ENCODE data around the gene PPIL4.

The PPIL4 gene

GRCh38 chr6:149493761-149494320 is 52.0 kb downstream of the PPIL4 start:
- DNase-seq (ENCODE audit: low read depth), result no peak
- H3K4me3 ChIP-seq (ENCODE audit: low read depth, low read length), result no peak overlapping the region
- no peak for TF ChIP-seq CTCF (IDR thresholded peaks at IDR 0.05; ENCODE audit: low read depth, low read length, missing control alignments)

- DNase-seq (ENCODE audit: low read depth), result no peak
- H3K4me3 ChIP-seq (ENCODE audit: low read depth, low read length), result no peak overlapping the region
- TF ChIP-seq CTCF (IDR thresholded peaks at IDR 0.05; ENCODE audit: low read depth, low read length, missing control alignments), result no peak
Observed at GRCh38 chr6:149492798-149493343, 53.0 kb downstream of the PPIL4 start.

- no peak for DNase-seq (ENCODE audit: low read depth)
- no peak overlapping the region for H3K4me3 ChIP-seq (ENCODE audit: low read depth, low read length)
- TF ChIP-seq CTCF (IDR thresholded peaks at IDR 0.05; ENCODE audit: low read depth, low read length, missing control alignments), result no peak
Observed at GRCh38 chr6:149489967-149490366, 55.9 kb downstream of the PPIL4 start.

GRCh38 chr6:149488815-149489214 is 57.0 kb downstream of the PPIL4 start:
- TF ChIP-seq CTCF (IDR thresholded peaks at IDR 0.05; ENCODE audit: low read depth, low read length, missing control alignments), result no peak
- no peak overlapping the region for H3K4me3 ChIP-seq (ENCODE audit: low read depth, low read length)
- DNase-seq (ENCODE audit: low read depth), result no peak

GRCh38 chr6:149487316-149487715 is 58.5 kb downstream of the PPIL4 start:
- no peak for DNase-seq (ENCODE audit: low read depth)
- TF ChIP-seq CTCF (IDR thresholded peaks at IDR 0.05; ENCODE audit: low read depth, low read length, missing control alignments), result no peak
- H3K4me3 ChIP-seq (ENCODE audit: low read depth, low read length), result no peak overlapping the region

- no peak for DNase-seq (ENCODE audit: low read depth)
- H3K4me3 ChIP-seq (ENCODE audit: low read depth, low read length), result peak within 1 kb of the TSS; percentile 50
- TF ChIP-seq CTCF (IDR thresholded peaks at IDR 0.05; ENCODE audit: low read depth, low read length, missing control alignments), result peak; percentile 62
Observed at GRCh38 chr6:149484733-149485700, 60.8 kb downstream of the PPIL4 start, which contains the start of gene ZC3H12D. Gene ZC3H12D, minus strand, starts transcription at chr6:149485014. Its CDS starts 10,471 bp downstream, at chr6:149474543.

Data from GM12864 (cell line).